Skin epidermis (tissue), 12 donors: ENCODE data around the gene ST3GAL4.
A peak's percentile ranks its signal among the peaks of the same experiment; 100 is the strongest.
"Not testable (repeated sequence)": the region's sequence is repeated elsewhere in the genome, so short reads cannot be mapped to it uniquely, and the experiment has no call there.

Experiments
- H3K27ac ChIP-seq, 21 experiments: fragments of 200-600 bp; sonication (generic) in 11 of 21; one replicate each; pipeline ENCODE4 v1.5.0; 2020; ENCODE audit warnings: mild to moderate bottlenecking in 3 of 21, inconsistent platforms in 2 of 21, moderate library complexity in 2 of 21
- H3K4me3 ChIP-seq, 7 experiments: fragments of 200-600 bp; sonication (generic) in 2 of 7; one replicate each; pipeline ENCODE4 v1.5.0; 2020; ENCODE audit warnings: inconsistent platforms in 2 of 7, mild to moderate bottlenecking in 2 of 7, moderate library complexity in 1 of 7

Gene ST3GAL4

GRCh38 chr11:126395784-126396183, 40.3 kb downstream of the ST3GAL4 start:
- H3K27ac ChIP-seq = peak overlapping the region in 3 of 21 experiments; percentile 3 to 76 (median 34)

GRCh38 chr11:126396266-126396665, 40.8 kb downstream of the ST3GAL4 start:
- H3K4me3 ChIP-seq = not testable (repeated sequence)
- peak overlapping the region in 1 of 21 experiments; percentile 30 for H3K27ac ChIP-seq

More at GRCh38 chr11:126395784-126396183, 40.3 kb downstream of the ST3GAL4 start:
- not testable (repeated sequence) for H3K4me3 ChIP-seq

- H3K27ac ChIP-seq = peak overlapping the region in 1 of 21 experiments; percentile 30
- H3K4me3 ChIP-seq = no peak overlapping the region
Measured at GRCh38 chr11:126396965-126397364, 41.5 kb downstream of the ST3GAL4 start.

- no peak overlapping the region for H3K4me3 ChIP-seq
- H3K27ac ChIP-seq = peak overlapping the region in 1 of 21 experiments; percentile 49
Measured at GRCh38 chr11:126398296-126398695, 42.8 kb downstream of the ST3GAL4 start.

- Histone ChIP-seq H3K27ac (peak overlapping the region in 1 of 21 experiments; percentile 49), H3K4me3 (no peak overlapping the region)
Measured at GRCh38 chr11:126398721-126399120, 43.2 kb downstream of the ST3GAL4 start.

GRCh38 chr11:126400019-126400418, 44.5 kb downstream of the ST3GAL4 start:
- Histone ChIP-seq H3K27ac (no peak overlapping the region), H3K4me3 (no peak overlapping the region)

- Histone ChIP-seq H3K4me3 (no peak overlapping the region), H3K27ac (no peak overlapping the region)
Measured at GRCh38 chr11:126400479-126400878, 45.0 kb downstream of the ST3GAL4 start.

GRCh38 chr11:126403022-126403581, 47.6 kb downstream of the ST3GAL4 start:
- Histone ChIP-seq H3K27ac (peak overlapping the region in 8 of 21 experiments; percentile 18 to 74 (median 63)), H3K4me3 (no peak overlapping the region)

- no peak overlapping the region for H3K4me3 ChIP-seq
- H3K27ac ChIP-seq = peak overlapping the region in 4 of 21 experiments; percentile 0 to 60 (median 46)
Measured at GRCh38 chr11:126403658-126404057, 48.2 kb downstream of the ST3GAL4 start.

- no peak overlapping the region for H3K4me3 ChIP-seq
- H3K27ac ChIP-seq = peak overlapping the region in 3 of 21 experiments; percentile 44 to 60 (median 50)
Measured at GRCh38 chr11:126404367-126404766, 48.9 kb downstream of the ST3GAL4 start.

- Histone ChIP-seq H3K4me3 (no peak overlapping the region), H3K27ac (peak overlapping the region in 6 of 21 experiments; percentile 1 to 50 (median 12))
Measured at GRCh38 chr11:126405374-126405773, 49.9 kb downstream of the ST3GAL4 start.

GRCh38 chr11:126405906-126406305, 50.4 kb downstream of the ST3GAL4 start:
- no peak overlapping the region for H3K4me3 ChIP-seq
- peak overlapping the region in 7 of 21 experiments; percentile 2 to 50 (median 22) for H3K27ac ChIP-seq

- peak overlapping the region in 6 of 21 experiments; percentile 2 to 50 (median 22) for H3K27ac ChIP-seq
Measured at GRCh38 chr11:126406368-126406767, 50.9 kb downstream of the ST3GAL4 start.

GRCh38 chr11:126407101-126407521, 51.6 kb downstream of the ST3GAL4 start:
- Histone ChIP-seq H3K4me3 (no peak overlapping the region), H3K27ac (peak overlapping the region in 3 of 21 experiments; percentile 2 to 50 (median 11))

More at GRCh38 chr11:126406368-126406767, 50.9 kb downstream of the ST3GAL4 start:
- no peak overlapping the region for H3K4me3 ChIP-seq

- no peak overlapping the region for H3K4me3 ChIP-seq
- peak overlapping the region in 2 of 21 experiments; percentile 13 to 50 for H3K27ac ChIP-seq
Measured at GRCh38 chr11:126407682-126408288, 52.3 kb downstream of the ST3GAL4 start.

GRCh38 chr11:126408496-126408895, 53.0 kb downstream of the ST3GAL4 start:
- Histone ChIP-seq H3K27ac (peak overlapping the region in 5 of 21 experiments; percentile 13 to 31 (median 20)), H3K4me3 (no peak overlapping the region)

GRCh38 chr11:126408901-126409619, 53.6 kb downstream of the ST3GAL4 start:
- peak overlapping the region in 6 of 21 experiments; percentile 9 to 45 (median 22) for H3K27ac ChIP-seq

GRCh38 chr11:126409620-126409985, 54.1 kb downstream of the ST3GAL4 start:
- H3K4me3 ChIP-seq = no peak overlapping the region
- peak overlapping the region in 6 of 21 experiments; percentile 9 to 67 (median 26) for H3K27ac ChIP-seq

More at GRCh38 chr11:126408901-126409619, 53.6 kb downstream of the ST3GAL4 start:
- no peak overlapping the region for H3K4me3 ChIP-seq

- H3K4me3 ChIP-seq = no peak overlapping the region
- H3K27ac ChIP-seq = peak overlapping the region in 7 of 21 experiments; percentile 8 to 65 (median 24)
Measured at GRCh38 chr11:126410649-126411048, 55.2 kb downstream of the ST3GAL4 start.

- Histone ChIP-seq H3K27ac (peak overlapping the region in 5 of 21 experiments; percentile 2 to 65 (median 52)), H3K4me3 (no peak overlapping the region)
Measured at GRCh38 chr11:126411971-126412381, 56.5 kb downstream of the ST3GAL4 start.
